CD4-positive, alpha-beta T cell (primary cell): ENCODE results near the gene GAREM1. TPM values are rescaled to one million over a fixed set of nuclear protein-coding genes. Genes with fewer than 3 reads are reported as not detected.
"Not testable (repeated sequence)": the region's sequence is repeated elsewhere in the genome, so short reads cannot be mapped to it uniquely, and the experiment has no call there.

Experiments used
- ATAC-seq: fragments of 200-7000 bp; cut with Tn5 transposase; one replicate; pipeline ENCODE4 v1.10.0; 2022; ENCODE audit warnings: mild to moderate bottlenecking; ENCODE audit not compliant: poor library complexity
- CTCF ChIA-PET: fragments of 350-600 bp; sonication (Branson Sonifier 250); formaldehyde crosslinking; loops from one replicate; lab custom pipeline; 2021; ENCODE audit warnings: antibody characterized with exemption, inconsistent platforms; lab: Charles Lee
- POLR2A ChIA-PET: fragments of 350-600 bp; sonication (Branson Sonifier 250); formaldehyde crosslinking; loops from one replicate; lab custom pipeline; 2021; ENCODE audit warnings: antibody characterized with exemption, inconsistent platforms; lab: Charles Lee
- DNase-seq, 14 experiments: peaks; one replicate each; pipeline ENCODE4 v3.0.0-alpha.2; 2013 to 2020; ENCODE audit warnings: mixed read lengths in 2 of 14
- H3K27ac ChIP-seq, 2 donors: one replicate each; pipeline versions ENCODE4 v1.5.1 to v1.7.0; 2013; ENCODE audit warnings: low read length in 2 of 2, low read depth in 1 of 2, mild to moderate bottlenecking in 1 of 2
- H3K27me3 ChIP-seq, 2 experiments: 1 replicate in 1 of 2; 2 replicates in 1 of 2; pipeline versions ENCODE4 v1.6.1 to v1.7.0; 2013; ENCODE audit warnings: low read length in 2 of 2, control low read depth in 1 of 2, mild to moderate bottlenecking in 1 of 2, moderate library complexity in 1 of 2; ENCODE audit not compliant: insufficient read depth in 2 of 2, control insufficient read depth in 1 of 2
- H3K36me3 ChIP-seq: one replicate; pipeline ENCODE4 v1.6.1; 2013; ENCODE audit warnings: low read length, control low read depth; ENCODE audit not compliant: insufficient read depth
- H3K4me1 ChIP-seq: one replicate; pipeline ENCODE4 v1.6.1; 2013; ENCODE audit warnings: low read length, control low read depth; ENCODE audit not compliant: insufficient read depth
- H3K4me3 ChIP-seq: one replicate; pipeline ENCODE4 v1.5.1; 2013; ENCODE audit warnings: mild to moderate bottlenecking, low read length, moderate library complexity
- H3K9me3 ChIP-seq, 2 experiments: 1 replicate in 1 of 2; 2 replicates in 1 of 2; pipeline versions ENCODE4 v1.6.1 to v1.7.0; 2013; ENCODE audit warnings: low read length in 2 of 2, mild to moderate bottlenecking in 2 of 2, control low read depth in 1 of 2, moderate library complexity in 1 of 2; ENCODE audit not compliant: control insufficient read depth in 1 of 2, insufficient read depth in 1 of 2
- H3K27ac Mint-ChIP-seq: one replicate; pipeline ENCODE4 v1.8.0; 2020; ENCODE audit warnings: mixed read lengths
- H3K27me3 Mint-ChIP-seq: one replicate; pipeline ENCODE4 v1.8.0; 2021; ENCODE audit warnings: mixed read lengths
- H3K36me3 Mint-ChIP-seq: one replicate; pipeline ENCODE4 v1.8.0; 2021; ENCODE audit warnings: low read depth, mixed read lengths
- H3K4me1 Mint-ChIP-seq: one replicate; pipeline ENCODE4 v1.8.0; 2021; ENCODE audit warnings: low read depth, mixed read lengths
- H3K4me3 Mint-ChIP-seq: one replicate; pipeline ENCODE4 v1.8.0; 2020; ENCODE audit warnings: mild to moderate bottlenecking, mixed read lengths
- H3K9me3 Mint-ChIP-seq: one replicate; pipeline ENCODE4 v1.8.0; 2020; ENCODE audit warnings: mixed read lengths
- intact Hi-C, 2 experiments: fragments of 100-400 bp; cut with DNase I in 1 of 2; cut with micrococcal nuclease in 1 of 2; formaldehyde crosslinking; loops; one replicate each; pipeline versions ENCODE4 v1.15.1 to v1.9.0; 2023 to 2025; cut with DNase I, micrococcal nuclease
- total RNA-seq, 174 experiments: library from RNA in 2 of 174; stranded (reverse) in 2 of 174; gene quantifications; one replicate each; pipeline ENCODE4 v1.2.3 and lab custom pipeline; 2021 to 2026
- TF ChIP-seq, protein P1 (sequence below): fragments of 200-600 bp; IDR thresholded peaks from one replicate; pipeline ENCODE4 v1.8.0; 2022; ENCODE audit warnings: antibody characterized with exemption, mild to moderate bottlenecking

Gene GAREM1
- total RNA-seq, 2 experiments from 2014 or later, result 0.14 to 0.34 TPM

DNA sequence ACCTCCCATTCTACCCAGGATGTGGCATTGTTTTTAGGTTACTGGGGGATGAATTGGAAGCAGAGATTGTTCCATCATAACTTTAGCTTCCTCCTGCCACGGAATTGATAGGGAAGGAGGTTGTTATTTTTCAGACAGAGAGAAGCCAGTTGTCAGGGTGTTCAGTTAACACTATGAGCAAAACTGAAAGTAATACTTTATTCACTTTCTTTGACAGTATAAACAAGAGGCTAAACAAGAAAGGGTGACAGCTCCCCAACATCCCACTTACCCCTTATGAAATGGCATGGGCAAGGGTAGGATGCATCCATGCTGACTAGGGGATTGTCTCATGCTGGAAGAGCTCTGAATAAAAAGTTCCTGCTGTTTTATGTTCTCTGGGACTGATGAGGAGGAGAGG, 36.4 kb upstream of the GAREM1 start:
- no peak for DNase-seq
- Mint-ChIP-seq H3K4me1 (no peaks in the 10 kb centered on the region), H3K4me3 (no peak overlapping the region), H3K9me3 (no peaks in the 10 kb centered on the region), H3K36me3 (no peaks in the 10 kb centered on the region), H3K27ac (no peak overlapping the region), H3K27me3 (peaks cover 23% of the 10 kb centered on the region)
- intact Hi-C loops, result no loop called here
- Histone ChIP-seq H3K36me3 (no peaks in the 10 kb centered on the region), H3K9me3 (peaks cover 0 to 4% of the 10 kb centered on the region in 2 experiments), H3K4me3 (no peak overlapping the region), H3K27ac (no peak overlapping the region), H3K4me1 (no peaks in the 10 kb centered on the region), H3K27me3 (no peaks in the 10 kb centered on the region)
- TF ChIP-seq, protein P1, sequence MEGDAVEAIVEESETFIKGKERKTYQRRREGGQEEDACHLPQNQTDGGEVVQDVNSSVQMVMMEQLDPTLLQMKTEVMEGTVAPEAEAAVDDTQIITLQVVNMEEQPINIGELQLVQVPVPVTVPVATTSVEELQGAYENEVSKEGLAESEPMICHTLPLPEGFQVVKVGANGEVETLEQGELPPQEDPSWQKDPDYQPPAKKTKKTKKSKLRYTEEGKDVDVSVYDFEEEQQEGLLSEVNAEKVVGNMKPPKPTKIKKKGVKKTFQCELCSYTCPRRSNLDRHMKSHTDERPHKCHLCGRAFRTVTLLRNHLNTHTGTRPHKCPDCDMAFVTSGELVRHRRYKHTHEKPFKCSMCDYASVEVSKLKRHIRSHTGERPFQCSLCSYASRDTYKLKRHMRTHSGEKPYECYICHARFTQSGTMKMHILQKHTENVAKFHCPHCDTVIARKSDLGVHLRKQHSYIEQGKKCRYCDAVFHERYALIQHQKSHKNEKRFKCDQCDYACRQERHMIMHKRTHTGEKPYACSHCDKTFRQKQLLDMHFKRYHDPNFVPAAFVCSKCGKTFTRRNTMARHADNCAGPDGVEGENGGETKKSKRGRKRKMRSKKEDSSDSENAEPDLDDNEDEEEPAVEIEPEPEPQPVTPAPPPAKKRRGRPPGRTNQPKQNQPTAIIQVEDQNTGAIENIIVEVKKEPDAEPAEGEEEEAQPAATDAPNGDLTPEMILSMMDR, result no peak
- ATAC-seq, result no peak
- ChIA-PET POLR2A (no interaction called here), CTCF (no interaction called here)

DNA sequence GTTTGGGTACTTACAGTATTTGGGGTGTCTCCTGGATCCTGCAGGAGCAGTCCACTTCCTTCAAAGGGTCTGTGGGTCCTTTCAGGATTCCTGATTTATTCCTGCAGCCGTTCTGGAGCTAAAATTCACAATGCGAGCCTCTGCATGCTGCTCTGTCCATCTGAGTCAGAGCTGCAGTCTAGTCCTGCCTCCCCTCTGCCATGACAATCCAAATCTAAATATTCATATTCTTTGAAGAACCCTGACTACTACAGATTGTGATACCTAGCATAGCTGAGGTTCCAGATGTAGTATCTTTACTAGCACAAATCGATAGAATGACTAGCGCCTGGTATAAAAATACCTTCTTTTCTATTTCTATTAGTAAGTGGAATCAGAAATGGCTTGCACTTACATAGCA, 31.3 kb upstream of the GAREM1 start:
- DNase-seq, result no peak
- Histone ChIP-seq H3K9me3 (peaks cover 0 to 4% of the 10 kb centered on the region in 2 experiments), H3K4me1 (no peaks in the 10 kb centered on the region), H3K27ac (no peak overlapping the region), H3K36me3 (no peaks in the 10 kb centered on the region), H3K27me3 (peaks cover 0 to 7% of the 10 kb centered on the region in 2 experiments), H3K4me3 (no peak overlapping the region)
- Mint-ChIP-seq H3K36me3 (no peaks in the 10 kb centered on the region), H3K4me1 (no peaks in the 10 kb centered on the region), H3K9me3 (no peaks in the 10 kb centered on the region), H3K4me3 (no peak overlapping the region), H3K27ac (no peak overlapping the region), H3K27me3 (peaks cover 65% of the 10 kb centered on the region)
- POLR2A ChIA-PET, result no interaction called here
- CTCF ChIA-PET, result no interaction called here
- intact Hi-C loops, result no loop called here
- ATAC-seq, result no peak
- TF ChIP-seq, protein P1, result no peak

DNA sequence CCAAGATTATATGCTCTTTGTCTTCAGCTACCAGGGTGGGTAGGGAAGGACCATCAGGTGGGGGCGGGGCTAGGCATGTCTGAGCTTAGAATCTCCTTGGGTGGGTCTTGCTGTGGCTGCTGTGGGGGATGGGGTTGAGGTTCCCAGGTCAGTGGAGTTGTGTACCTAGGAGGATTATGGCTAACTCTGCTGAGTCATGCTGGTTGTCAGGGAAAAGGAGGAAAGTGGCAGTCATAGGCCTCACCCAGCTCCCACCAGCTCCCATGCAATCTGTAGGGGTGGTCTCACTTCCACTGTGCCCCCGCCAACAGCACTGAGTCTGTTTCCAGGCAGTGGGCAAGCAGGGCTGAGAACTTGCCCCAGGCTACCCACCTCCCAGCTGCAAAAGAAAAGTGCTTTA, 30.6 kb upstream of the GAREM1 start:
- intact Hi-C loops, POLR2A ChIA-PET, H3K9me3 ChIP-seq, H3K4me3 ChIP-seq, CTCF ChIA-PET, H3K4me1 Mint-ChIP-seq, H3K36me3 Mint-ChIP-seq, H3K27me3 ChIP-seq, H3K27ac ChIP-seq, H3K4me3 Mint-ChIP-seq, ATAC-seq, H3K4me1 ChIP-seq, H3K27ac Mint-ChIP-seq, H3K9me3 Mint-ChIP-seq, H3K36me3 ChIP-seq, DNase-seq: not testable (repeated sequence)
- peaks cover 72% of the 10 kb centered on the region for H3K27me3 Mint-ChIP-seq

DNA sequence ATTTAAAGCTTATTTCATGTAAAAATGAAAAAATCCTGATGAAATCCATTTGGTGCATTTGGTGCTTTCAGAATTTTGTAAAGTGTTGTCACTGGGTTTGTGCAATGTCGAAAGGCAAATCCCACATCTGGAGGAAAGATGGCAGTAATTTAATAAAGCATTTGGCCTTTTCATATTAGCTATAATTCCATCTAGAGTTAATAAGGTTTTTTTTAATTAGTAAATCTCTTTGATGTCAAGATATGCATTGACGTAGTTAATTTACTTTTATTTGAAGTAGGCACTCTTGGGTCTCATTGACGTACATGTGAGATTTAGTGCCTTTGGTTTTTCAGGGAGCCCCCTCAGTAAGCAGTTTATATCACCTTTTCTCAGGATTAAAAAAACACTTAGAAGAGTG, 12.3 kb upstream of the GAREM1 start:
- Histone ChIP-seq H3K4me3 (no peak overlapping the region), H3K4me1 (no peaks in the 10 kb centered on the region), H3K27me3 (peaks cover 4 to 26% of the 10 kb centered on the region in 2 experiments), H3K27ac (no peak overlapping the region), H3K9me3 (no peaks in the 10 kb centered on the region), H3K36me3 (no peaks in the 10 kb centered on the region)
- ChIA-PET CTCF (no interaction called here), POLR2A (no interaction called here)
- Mint-ChIP-seq H3K4me3 (no peak overlapping the region), H3K4me1 (no peaks in the 10 kb centered on the region), H3K36me3 (no peaks in the 10 kb centered on the region), H3K9me3 (no peaks in the 10 kb centered on the region), H3K27ac (no peak overlapping the region), H3K27me3 (peaks cover 62% of the 10 kb centered on the region)
- TF ChIP-seq, protein P1, result no peak
- intact Hi-C loops, result no loop called here
- DNase-seq, result no peak
- no peak for ATAC-seq
